NCI-H146 treated with DMSO at 0.1 percent for 48 hours (cell line): Measurements from ENCODE around the gene TBC1D19.
"Not testable (repeated sequence)": the region's sequence is repeated elsewhere in the genome, so short reads cannot be mapped to it uniquely, and the experiment has no call there.

ENCODE experiments used
- DNase-seq: peaks from one replicate; lab custom pipeline; 2025; ENCODE audit not compliant: unreplicated experiment; lab: John Stamatoyannopoulos, UW

TBC1D19 gene

GRCh38 chr4:26679040-26679695 lies 95.3 kb downstream of the TBC1D19 start:
- DNase-seq, result not testable (repeated sequence)

- no peak for DNase-seq
Measured at GRCh38 chr4:26682436-26682835, 98.6 kb downstream of the TBC1D19 start.

- DNase-seq, result no peak
Measured at GRCh38 chr4:26685250-26685649, 101.4 kb downstream of the TBC1D19 start.

GRCh38 chr4:26687728-26688127 lies 103.8 kb downstream of the TBC1D19 start:
- DNase-seq, result no peak

GRCh38 chr4:26690506-26690905 lies 106.6 kb downstream of the TBC1D19 start:
- DNase-seq, result no peak

- DNase-seq, result no peak
Measured at GRCh38 chr4:26692014-26692726, 108.3 kb downstream of the TBC1D19 start.

GRCh38 chr4:26694131-26694530 lies 110.2 kb downstream of the TBC1D19 start:
- not testable (repeated sequence) for DNase-seq

- no peak for DNase-seq
Measured at GRCh38 chr4:26700110-26700509, 116.2 kb downstream of the TBC1D19 start.

- no peak for DNase-seq
Measured at GRCh38 chr4:26701095-26701494, 117.2 kb downstream of the TBC1D19 start.

- DNase-seq, result no peak
Measured at GRCh38 chr4:26701786-26702227, 117.9 kb downstream of the TBC1D19 start.

- no peak for DNase-seq
Measured at GRCh38 chr4:26707342-26707741, 123.5 kb downstream of the TBC1D19 start.

GRCh38 chr4:26709246-26709645 lies 125.4 kb downstream of the TBC1D19 start:
- no peak for DNase-seq

- no peak for DNase-seq
Measured at GRCh38 chr4:26713563-26714151, 129.8 kb downstream of the TBC1D19 start.

GRCh38 chr4:26715636-26716242 lies 131.9 kb downstream of the TBC1D19 start:
- no peak for DNase-seq

- DNase-seq, result no peak
Measured at GRCh38 chr4:26717332-26717731, 133.4 kb downstream of the TBC1D19 start.

GRCh38 chr4:26719954-26720552 lies 136.2 kb downstream of the TBC1D19 start:
- DNase-seq, result no peak

- no peak for DNase-seq
Measured at GRCh38 chr4:26721685-26722084, 137.8 kb downstream of the TBC1D19 start.

GRCh38 chr4:26723216-26723615 lies 139.3 kb downstream of the TBC1D19 start:
- DNase-seq, result no peak

- DNase-seq, result no peak
Measured at GRCh38 chr4:26724534-26724933, 140.7 kb downstream of the TBC1D19 start.

GRCh38 chr4:26726655-26727387 lies 142.9 kb downstream of the TBC1D19 start:
- DNase-seq, result no peak

GRCh38 chr4:26727844-26728243 lies 144.0 kb downstream of the TBC1D19 start:
- no peak for DNase-seq
